Vagina (tissue), 2 donors: Measurements from ENCODE around the gene CD4. TPM values are rescaled to one million over a fixed set of nuclear protein-coding genes. Genes with fewer than 3 reads are reported as not detected.

Experiments used
- DNase-seq, 2 donors: peaks; one replicate each; pipeline ENCODE4 v3.0.0-alpha.2; 2017; ENCODE audit errors: extremely low spot score in 2 of 2
- H3K27ac ChIP-seq: fragments of 200-600 bp; sonication (generic); one replicate; pipeline ENCODE4 v1.5.1; 2019
- H3K27me3 ChIP-seq: fragments of 200-600 bp; sonication (generic); one replicate; pipeline ENCODE4 v1.5.1; 2019
- H3K36me3 ChIP-seq, 2 donors: fragments of 200-600 bp; sonication (generic); one replicate each; pipeline ENCODE4 v1.5.1; 2017 to 2019
- H3K4me1 ChIP-seq: fragments of 200-600 bp; sonication (generic); one replicate; pipeline ENCODE4 v1.5.1; 2019
- H3K4me3 ChIP-seq, 2 donors: fragments of 200-600 bp; sonication (generic); 1 replicate in 1 of 2; 2 replicates in 1 of 2; pipeline ENCODE4 v1.5.1; 2016 to 2019
- H3K9me3 ChIP-seq: fragments of 200-600 bp; sonication (generic); one replicate; pipeline ENCODE4 v1.5.1; 2019
- CTCF ChIP-seq, 3 experiments: fragments of 450-650 bp in 2 of 3; fragments of 200-600 bp in 1 of 3; sonication (generic) in 1 of 3; IDR thresholded peaks; one replicate each; pipeline ENCODE4 v1.5.1; 2017 to 2019; ENCODE audit warnings: antibody characterized with exemption in 3 of 3, mild to moderate bottlenecking in 2 of 3, moderate library complexity in 2 of 3
- POLR2A ChIP-seq, 2 donors: fragments of 450-650 bp; IDR thresholded peaks; one replicate each; pipeline ENCODE4 v1.6.1; 2017; ENCODE audit warnings: antibody characterized with exemption in 2 of 2, mild to moderate bottlenecking in 2 of 2, moderate library complexity in 2 of 2
- POLR2AphosphoS5 ChIP-seq, 2 donors: sonication (generic); formaldehyde crosslinking; IDR thresholded peaks; one replicate each; pipeline ENCODE4 v1.9.0; 2017; ENCODE audit warnings: antibody characterized with exemption in 2 of 2, mild to moderate bottlenecking in 2 of 2, low read depth in 1 of 2; ENCODE audit not compliant: insufficient read depth in 1 of 2
- intact Hi-C: fragments of 100-400 bp; cut with DNase I; formaldehyde crosslinking; loops from one replicate; pipeline ENCODE4 v1.15.1; 2023
- total RNA-seq: library from RNA; depleted of rRNA; stranded (reverse); fragments of >200 nt; gene quantifications from one replicate; pipeline ENCODE4 v1.2.3, GENCODE V29; 2016

The CD4 gene
- total RNA-seq, 1 donor from 2014 or later = 14.2 TPM

GRCh38 chr12:6817662-6818157, 28.4 kb downstream of the CD4 start:
- peaks cover 19% of the 10 kb centered on the region for H3K4me1 ChIP-seq
- no peak overlapping the region for H3K4me3 ChIP-seq
- no peaks in the 10 kb centered on the region for H3K36me3 ChIP-seq
- TF ChIP-seq POLR2AphosphoS5 (IDR thresholded peaks at IDR 0.05; ENCODE audit: insufficient read depth in 1 of 2, low read depth in 1 of 2) (no peak), CTCF (IDR thresholded peaks at IDR 0.05) (no peak), POLR2A (IDR thresholded peaks at IDR 0.05) (no peak)
- H3K27me3 ChIP-seq = no peaks in the 10 kb centered on the region
- DNase-seq = no peak
- intact Hi-C loops = no loop called here
- H3K27ac ChIP-seq = no peak overlapping the region
- H3K9me3 ChIP-seq = no peaks in the 10 kb centered on the region

GRCh38 chr12:6818222-6818621, 28.9 kb downstream of the CD4 start:
- TF ChIP-seq POLR2AphosphoS5 (IDR thresholded peaks at IDR 0.05; ENCODE audit: insufficient read depth in 1 of 2, low read depth in 1 of 2) (no peak), CTCF (IDR thresholded peaks at IDR 0.05) (no peak), POLR2A (IDR thresholded peaks at IDR 0.05) (no peak)
- Histone ChIP-seq H3K27me3 (no peaks in the 10 kb centered on the region), H3K4me3 (no peak overlapping the region), H3K4me1 (peaks cover 19% of the 10 kb centered on the region), H3K36me3 (no peaks in the 10 kb centered on the region), H3K27ac (no peak overlapping the region), H3K9me3 (no peaks in the 10 kb centered on the region)
- intact Hi-C loops = no loop called here
- no peak for DNase-seq

- no peak overlapping the region for H3K4me3 ChIP-seq
- DNase-seq = no peak
- H3K36me3 ChIP-seq = no peaks in the 10 kb centered on the region
- peaks cover 19% of the 10 kb centered on the region for H3K4me1 ChIP-seq
- intact Hi-C loops = no loop called here
- no peaks in the 10 kb centered on the region for H3K27me3 ChIP-seq
- TF ChIP-seq POLR2A (IDR thresholded peaks at IDR 0.05) (no peak), POLR2AphosphoS5 (IDR thresholded peaks at IDR 0.05; ENCODE audit: insufficient read depth in 1 of 2, low read depth in 1 of 2) (no peak), CTCF (IDR thresholded peaks at IDR 0.05) (no peak)
- H3K9me3 ChIP-seq = no peaks in the 10 kb centered on the region
- no peak overlapping the region for H3K27ac ChIP-seq
These were observed 29.3 kb downstream of the CD4 start for GRCh38 chr12:6818645-6819044.

GRCh38 chr12:6819106-6820030, 30.0 kb downstream of the CD4 start:
- TF ChIP-seq POLR2AphosphoS5 (IDR thresholded peaks at IDR 0.05; ENCODE audit: insufficient read depth in 1 of 2, low read depth in 1 of 2) = no peak
- Histone ChIP-seq H3K4me1 (peaks cover 19% of the 10 kb centered on the region), H3K9me3 (no peaks in the 10 kb centered on the region), H3K27me3 (no peaks in the 10 kb centered on the region), H3K36me3 (no peaks in the 10 kb centered on the region), H3K4me3 (no peak overlapping the region), H3K27ac (no peak overlapping the region)
- intact Hi-C loops = no loop called here
- DNase-seq = no peak

GRCh38 chr12:6820166-6820565, 30.8 kb downstream of the CD4 start:
- Histone ChIP-seq H3K36me3 (no peaks in the 10 kb centered on the region), H3K27me3 (no peaks in the 10 kb centered on the region)

More at GRCh38 chr12:6820166-6820565, 30.8 kb downstream of the CD4 start:
- TF ChIP-seq POLR2A (IDR thresholded peaks at IDR 0.05) (no peak), POLR2AphosphoS5 (IDR thresholded peaks at IDR 0.05; ENCODE audit: insufficient read depth in 1 of 2, low read depth in 1 of 2) (no peak), CTCF (IDR thresholded peaks at IDR 0.05) (no peak)
- Histone ChIP-seq H3K9me3 (no peaks in the 10 kb centered on the region), H3K4me1 (peaks cover 24% of the 10 kb centered on the region), H3K4me3 (no peak overlapping the region), H3K27ac (no peak overlapping the region)
- no peak for DNase-seq
- intact Hi-C loops = no loop called here
